GM12875 (cell line): ENCODE data around the gene AHSA1.

Experiments used
- H3K4me3 ChIP-seq: one replicate; pipeline ENCODE4 v1.5.1; 2011; ENCODE audit warnings: low read depth, low read length, control low read depth
- CTCF ChIP-seq: IDR thresholded peaks from 2 replicates; pipeline ENCODE4 v1.5.1; 2011; ENCODE audit warnings: low read depth, mild to moderate bottlenecking, control low read depth, inconsistent platforms, low read length, moderate library complexity, borderline replicate concordance; ENCODE audit not compliant: insufficient read depth

AHSA1 gene

GRCh38 chr14:77508249-77508648 lies 50.4 kb downstream of the AHSA1 start:
- no peak overlapping the region for H3K4me3 ChIP-seq
- no peak for TF ChIP-seq CTCF

- TF ChIP-seq CTCF: no peak
- H3K4me3 ChIP-seq: no peak overlapping the region
Measured at GRCh38 chr14:77508876-77509275, 51.0 kb downstream of the AHSA1 start.

GRCh38 chr14:77509366-77509765 lies 51.5 kb downstream of the AHSA1 start:
- no peak overlapping the region for H3K4me3 ChIP-seq
- TF ChIP-seq CTCF: no peak

GRCh38 chr14:77511486-77512162 lies 53.7 kb downstream of the AHSA1 start:
- no peak overlapping the region for H3K4me3 ChIP-seq
- TF ChIP-seq CTCF: no peak

- no peak for TF ChIP-seq CTCF
- no peak overlapping the region for H3K4me3 ChIP-seq
Measured at GRCh38 chr14:77516126-77516525, 58.2 kb downstream of the AHSA1 start.
